Activated T-helper 9 cell treated with anti-CD3 and anti-CD28 coated beads, Interleukin-2, amount 50 U/mL, for 16 hours (primary cell): Measurements from ENCODE around the gene SLITRK3.
"Not testable (repeated sequence)": the region's sequence is repeated elsewhere in the genome, so short reads cannot be mapped to it uniquely, and the experiment has no call there.

Experiments used
- DNase-seq: peaks from one replicate; pipeline ENCODE4 v3.0.0-alpha.2; 2020; ENCODE audit warnings: low read depth

Gene SLITRK3

DNA sequence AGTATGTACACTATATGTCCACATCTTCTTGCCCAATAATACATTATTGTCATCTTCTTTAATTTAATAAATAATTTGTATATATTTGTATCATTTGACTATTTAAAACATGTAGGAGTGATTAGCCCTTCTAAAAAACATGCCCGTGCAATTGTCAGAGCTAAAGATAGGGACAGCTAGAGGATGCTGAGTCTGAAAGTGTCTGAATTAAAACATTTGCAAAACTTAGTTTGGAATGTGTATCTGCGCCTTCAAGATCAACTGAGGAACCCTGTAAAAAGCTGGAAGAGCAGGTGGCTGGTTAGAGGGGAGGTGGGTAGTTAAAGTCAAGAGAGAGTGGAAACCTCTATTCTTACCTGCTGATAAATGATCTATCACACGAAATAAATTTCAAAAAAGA, 4.7 kb downstream of the SLITRK3 start:
- no peak for DNase-seq

DNA sequence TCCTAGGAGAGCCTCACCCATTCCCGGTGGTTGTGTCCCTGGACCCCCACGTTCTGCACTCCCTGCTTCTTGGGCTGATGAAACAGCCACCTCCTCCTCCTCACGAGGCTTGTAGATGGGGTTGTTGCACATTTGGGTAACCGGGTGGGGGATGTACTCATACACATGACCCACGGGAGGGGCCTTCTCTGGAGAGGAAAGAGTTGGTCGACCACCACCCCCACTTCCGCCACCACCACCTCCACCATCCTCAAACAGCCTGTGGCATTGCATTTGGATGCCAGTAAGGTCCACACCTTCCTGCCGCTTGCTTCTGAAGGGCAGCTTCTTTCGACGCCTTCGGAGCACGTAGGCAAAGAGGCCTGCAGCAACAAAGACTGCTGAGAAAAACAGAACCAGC, 7.7 kb downstream of the SLITRK3 start:
- DNase-seq, result no peak

GRCh38 chr3:165185707-165186327, 10.4 kb downstream of the SLITRK3 start:
- no peak for DNase-seq

GRCh38 chr3:165181556-165181955, 14.6 kb downstream of the SLITRK3 start:
- DNase-seq, result no peak

DNA sequence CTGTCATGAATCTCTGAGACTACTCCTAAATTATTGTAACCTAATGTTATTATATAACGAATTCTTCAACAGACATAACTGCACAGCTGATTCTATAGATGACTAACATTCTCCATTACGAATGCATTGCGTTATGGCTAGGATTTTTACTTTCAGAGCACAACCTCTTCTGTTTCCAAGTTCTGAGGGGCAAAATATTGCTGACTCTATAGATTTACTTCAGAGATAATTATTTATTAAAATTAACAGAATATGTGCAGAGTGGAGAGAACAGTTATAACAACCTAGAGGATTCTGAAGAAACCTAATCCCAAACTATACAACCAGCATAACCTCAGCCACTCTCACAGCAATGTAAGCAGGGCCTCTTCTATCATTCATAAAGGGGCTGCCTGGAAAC, 25.9 kb downstream of the SLITRK3 start:
- DNase-seq, result no peak

DNA sequence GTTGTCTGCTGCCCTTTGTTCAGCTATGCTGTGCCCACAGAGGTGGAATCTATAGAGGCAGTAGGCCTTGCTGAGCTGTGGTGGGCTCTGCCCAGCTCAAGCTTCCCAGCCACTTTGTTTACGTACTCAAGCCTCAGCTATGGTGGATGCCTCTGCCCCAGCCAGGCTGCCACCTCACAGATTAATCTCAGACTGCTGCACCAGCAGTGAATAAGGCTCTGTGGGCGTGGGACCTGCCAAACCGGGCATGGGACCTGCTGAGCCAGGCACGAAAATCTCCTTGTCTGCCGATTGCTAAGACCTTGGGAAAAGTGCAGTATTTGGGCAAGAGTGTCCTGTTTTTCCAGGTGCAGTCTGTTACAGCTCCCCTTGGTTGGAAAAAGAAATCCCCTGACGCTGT, 26.8 kb downstream of the SLITRK3 start:
- DNase-seq, result no peak

DNA sequence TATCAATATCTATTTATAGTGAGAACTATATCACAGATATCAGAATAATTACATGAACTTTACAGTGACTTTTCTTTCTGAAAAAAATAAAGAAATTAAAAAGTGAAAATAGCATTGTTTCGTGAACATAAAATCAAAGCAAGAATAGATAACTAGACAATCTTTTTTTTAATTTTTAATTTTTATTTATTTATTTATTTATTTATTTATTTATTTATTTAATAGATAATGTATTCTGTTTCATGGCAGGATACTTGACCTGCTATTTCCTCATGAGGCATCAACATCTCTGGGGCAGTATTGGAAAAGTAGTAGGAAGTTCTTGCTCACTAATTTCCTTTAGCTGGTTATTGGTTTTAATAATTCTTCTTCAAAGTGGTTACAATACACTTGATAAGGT, 33.3 kb downstream of the SLITRK3 start:
- DNase-seq, result no peak

DNA sequence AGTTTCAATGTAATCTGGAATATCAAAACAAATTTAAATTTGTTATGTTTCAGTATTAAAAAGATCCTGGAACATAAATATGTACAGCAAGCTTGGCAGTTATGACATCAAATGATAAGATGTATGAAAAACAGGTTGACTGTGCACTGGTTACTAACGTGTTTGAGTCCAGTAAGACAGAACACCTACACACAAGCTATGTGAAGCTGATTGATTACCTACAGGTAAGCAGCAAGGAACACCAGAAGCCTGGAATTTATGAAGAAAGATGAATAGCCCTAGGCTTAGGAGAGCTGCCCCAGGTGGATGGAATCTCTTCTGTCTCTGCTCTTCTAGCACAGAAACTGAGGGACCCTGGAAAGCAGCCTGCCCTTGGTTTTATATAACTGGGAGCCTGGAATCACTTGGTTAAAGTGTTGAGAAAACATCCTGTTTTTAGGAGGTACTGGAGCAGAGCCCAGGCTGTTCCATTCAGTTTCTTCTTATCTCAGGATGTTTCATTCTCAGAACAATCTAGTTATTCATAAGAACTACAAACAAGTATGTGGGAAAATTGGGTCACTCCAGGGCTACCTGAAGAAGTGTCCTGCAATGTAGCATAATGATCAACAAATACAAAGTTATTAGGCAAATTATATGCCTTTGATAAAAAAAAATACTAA, 36.3 kb downstream of the SLITRK3 start:
- no peak for DNase-seq

GRCh38 chr3:165158011-165158410, 38.2 kb downstream of the SLITRK3 start:
- DNase-seq, result no peak

DNA sequence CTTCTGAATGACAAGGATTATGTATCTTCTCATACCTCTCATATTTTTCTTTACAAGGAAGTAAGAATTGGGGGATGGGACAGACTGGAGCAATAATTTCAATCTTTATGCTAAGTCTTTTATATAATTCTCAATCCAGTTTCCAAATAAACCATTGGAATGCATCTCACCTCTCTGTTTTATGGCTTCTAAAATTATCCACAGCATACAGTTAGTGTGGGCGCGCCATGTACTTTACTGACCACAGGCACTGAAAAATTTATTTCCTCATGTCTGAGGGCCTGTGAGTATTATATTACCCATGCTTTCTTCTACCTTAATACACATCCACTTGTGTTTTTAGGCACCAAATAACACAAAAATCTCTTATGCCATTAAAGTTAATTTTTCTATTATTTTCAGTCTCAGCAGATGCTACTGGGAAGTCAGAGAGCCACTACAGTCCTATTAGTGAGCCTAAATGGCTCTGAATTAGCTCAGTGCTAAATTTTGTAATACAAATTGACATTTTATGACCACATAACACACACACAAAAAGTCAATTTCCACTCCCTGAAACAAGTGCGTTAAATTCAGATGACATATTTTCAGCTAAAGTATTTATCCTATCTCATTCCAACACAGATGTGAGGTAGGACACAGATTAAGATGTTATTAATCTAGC, 39.3 kb downstream of the SLITRK3 start:
- no peak for DNase-seq

- DNase-seq, result no peak
Measured at GRCh38 chr3:165148876-165149441, 47.2 kb downstream of the SLITRK3 start.

- DNase-seq, result no peak
Measured at GRCh38 chr3:165144271-165144670, 51.9 kb downstream of the SLITRK3 start.

DNA sequence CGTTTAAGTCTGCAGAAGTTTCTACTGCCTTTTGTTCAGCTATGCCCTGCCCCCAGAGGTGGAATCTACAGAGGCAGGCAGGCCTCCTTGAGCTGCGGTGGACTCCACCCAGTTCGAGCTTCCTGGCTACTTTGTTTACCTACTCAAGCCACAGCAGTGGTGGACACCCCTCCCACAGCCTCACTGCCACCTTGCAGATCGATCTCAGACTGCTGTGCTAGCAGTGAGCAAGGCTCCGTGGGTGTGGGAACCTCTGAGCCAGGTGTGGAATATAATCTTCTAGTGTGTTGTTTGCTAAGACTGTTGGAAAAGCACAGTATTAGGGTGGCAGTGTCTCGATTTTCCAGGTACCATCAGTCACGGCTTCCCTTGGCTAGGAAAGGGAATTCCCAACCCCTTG, 56.3 kb downstream of the SLITRK3 start:
- not testable (repeated sequence) for DNase-seq
